ENCODE results near the gene TBC1D20. TPM values are rescaled to one million over a fixed set of nuclear protein-coding genes. Genes with fewer than 3 reads are reported as not detected.

TBC1D20 gene
- total RNA-seq, 1 experiment from 2014 or later: 35.8 TPM

DNA sequence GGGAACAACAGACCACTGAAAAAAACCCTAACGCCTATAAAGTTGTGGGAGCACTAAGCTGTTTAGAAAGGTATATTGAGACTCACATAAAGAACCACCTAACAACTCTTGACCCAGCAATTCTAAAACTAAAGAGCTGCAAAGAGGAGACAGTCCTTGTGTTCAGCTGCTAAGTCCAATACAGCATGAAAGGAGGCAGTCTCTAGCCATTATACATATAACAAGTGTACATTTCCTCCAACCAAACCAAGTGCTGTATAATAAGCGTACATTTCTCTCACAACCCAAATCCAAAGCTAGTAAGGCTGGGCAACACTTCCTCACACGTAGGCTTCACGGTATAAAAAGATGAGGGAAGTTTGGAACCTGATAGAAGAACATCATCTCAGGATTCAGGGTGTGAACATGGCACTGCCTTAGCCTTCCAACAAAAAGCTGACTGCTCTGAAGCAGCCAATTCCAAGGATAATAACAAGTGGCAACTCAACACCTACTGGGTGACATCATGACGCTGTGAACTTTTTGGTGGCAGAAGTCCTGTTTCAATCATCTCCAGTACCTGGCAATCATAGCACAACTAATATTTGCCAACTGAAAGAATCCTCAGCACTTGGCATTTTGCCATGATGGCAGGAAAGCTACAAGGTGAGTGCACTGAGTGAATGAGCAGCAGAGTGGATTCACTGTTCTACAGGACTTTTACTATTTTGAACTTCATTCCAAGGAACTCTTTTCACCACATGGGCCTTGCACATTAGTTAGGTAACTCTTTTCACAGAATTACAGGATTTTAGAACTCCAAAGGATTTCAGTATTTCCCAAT lies 16.6 kb downstream of the TBC1D20 start:
- H3K4me1 Mint-ChIP-seq (ENCODE audit: low read depth, unreplicated experiment): no peaks in the 10 kb centered on the region
- peaks cover 3% of the 10 kb centered on the region for H3K36me3 ChIP-seq (ENCODE audit: control insufficient read depth, insufficient read depth, low read length)
- no peaks in the 10 kb centered on the region for H3K9me3 Mint-ChIP-seq (ENCODE audit: unreplicated experiment)

DNA sequence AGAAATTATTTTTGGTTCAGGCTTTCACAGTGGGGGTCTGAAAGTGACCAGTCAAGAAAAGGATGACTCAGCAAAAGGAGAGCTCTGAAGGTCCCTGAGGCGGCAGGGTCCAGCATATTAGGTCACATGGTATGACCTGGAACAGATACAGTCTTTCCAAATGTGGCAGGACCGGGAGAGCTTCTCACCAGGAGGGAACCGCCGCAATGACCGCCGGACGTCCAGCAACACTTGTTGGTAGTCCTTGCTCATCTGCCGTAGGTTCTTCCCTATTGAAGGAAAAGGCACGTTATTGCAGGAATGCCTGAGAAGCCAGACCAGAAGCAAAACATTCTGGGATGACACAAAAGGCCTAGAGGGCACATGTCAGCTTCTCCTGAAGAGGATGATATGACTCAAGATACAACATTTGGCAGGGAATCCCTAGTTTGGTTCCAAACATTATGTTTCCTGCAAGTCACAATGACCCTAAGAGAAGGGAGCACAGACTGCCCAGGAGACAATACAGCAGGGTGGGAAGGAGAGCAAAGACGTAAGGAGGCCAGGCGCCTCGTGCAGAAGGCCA lies 17.4 kb downstream of the TBC1D20 start:
- ChIA-PET POLR2A (no interaction called here), CTCF (interaction anchor here (2.5 kb wide), 1 partner anchor 13 kb away, joined by 5 read pairs; no protein-coding TSS in a partner anchor)
- no peaks in the 10 kb centered on the region for H3K4me1 Mint-ChIP-seq (ENCODE audit: low read depth, unreplicated experiment)
- Histone ChIP-seq H3K4me1 (no peaks in the 10 kb centered on the region), H3K4me3 (ENCODE audit: low read depth, low read length) (no peak overlapping the region), H3K36me3 (ENCODE audit: control insufficient read depth, insufficient read depth, low read length) (peaks cover 4% of the 10 kb centered on the region), H3K9me3 (no peaks in the 10 kb centered on the region), H3K27me3 (replicated peaks; ENCODE audit: control insufficient read depth, insufficient read depth, low read length) (no peaks in the 10 kb centered on the region)
- intact Hi-C loops (cut with micrococcal nuclease; ENCODE audit: unreplicated experiment): no loop called here
- H3K4me3 Mint-ChIP-seq (ENCODE audit: unreplicated experiment): no peak overlapping the region
- no peaks in the 10 kb centered on the region for H3K27me3 Mint-ChIP-seq (ENCODE audit: insufficient read depth, unreplicated experiment)
- H3K9me3 Mint-ChIP-seq (ENCODE audit: unreplicated experiment): no peaks in the 10 kb centered on the region
- peak overlapping the region; percentile 47 for H3K27ac Mint-ChIP-seq (ENCODE audit: unreplicated experiment)
- peaks cover 90% of the 10 kb centered on the region for H3K36me3 Mint-ChIP-seq (ENCODE audit: insufficient read depth, unreplicated experiment)
- no TSS peak for BruUV-seq (replicated peaks)
- TF ChIP-seq, protein P1, sequence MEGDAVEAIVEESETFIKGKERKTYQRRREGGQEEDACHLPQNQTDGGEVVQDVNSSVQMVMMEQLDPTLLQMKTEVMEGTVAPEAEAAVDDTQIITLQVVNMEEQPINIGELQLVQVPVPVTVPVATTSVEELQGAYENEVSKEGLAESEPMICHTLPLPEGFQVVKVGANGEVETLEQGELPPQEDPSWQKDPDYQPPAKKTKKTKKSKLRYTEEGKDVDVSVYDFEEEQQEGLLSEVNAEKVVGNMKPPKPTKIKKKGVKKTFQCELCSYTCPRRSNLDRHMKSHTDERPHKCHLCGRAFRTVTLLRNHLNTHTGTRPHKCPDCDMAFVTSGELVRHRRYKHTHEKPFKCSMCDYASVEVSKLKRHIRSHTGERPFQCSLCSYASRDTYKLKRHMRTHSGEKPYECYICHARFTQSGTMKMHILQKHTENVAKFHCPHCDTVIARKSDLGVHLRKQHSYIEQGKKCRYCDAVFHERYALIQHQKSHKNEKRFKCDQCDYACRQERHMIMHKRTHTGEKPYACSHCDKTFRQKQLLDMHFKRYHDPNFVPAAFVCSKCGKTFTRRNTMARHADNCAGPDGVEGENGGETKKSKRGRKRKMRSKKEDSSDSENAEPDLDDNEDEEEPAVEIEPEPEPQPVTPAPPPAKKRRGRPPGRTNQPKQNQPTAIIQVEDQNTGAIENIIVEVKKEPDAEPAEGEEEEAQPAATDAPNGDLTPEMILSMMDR (IDR thresholded peaks at IDR 0.05; ENCODE audit: insufficient read depth in 1 of 2, low read depth in 1 of 2, low read length in 1 of 2, severe bottlenecking in 1 of 2, unreplicated experiment in 1 of 2): no peak
- DNase-seq: no peak

More for the DNA sequence above, 16.6 kb downstream of the TBC1D20 start:
- Mint-ChIP-seq H3K27me3 (ENCODE audit: insufficient read depth, unreplicated experiment) (no peaks in the 10 kb centered on the region), H3K4me3 (ENCODE audit: unreplicated experiment) (no peak overlapping the region), H3K27ac (ENCODE audit: unreplicated experiment) (no peak overlapping the region), H3K36me3 (ENCODE audit: insufficient read depth, unreplicated experiment) (peaks cover 83% of the 10 kb centered on the region)
- BruUV-seq (replicated peaks): no TSS peak
- Histone ChIP-seq H3K27me3 (replicated peaks; ENCODE audit: control insufficient read depth, insufficient read depth, low read length) (no peaks in the 10 kb centered on the region), H3K4me1 (no peaks in the 10 kb centered on the region), H3K4me3 (ENCODE audit: low read depth, low read length) (no peak overlapping the region), H3K9me3 (no peaks in the 10 kb centered on the region)
- TF ChIP-seq, protein P1 (IDR thresholded peaks at IDR 0.05; ENCODE audit: insufficient read depth in 1 of 2, low read depth in 1 of 2, low read length in 1 of 2, severe bottlenecking in 1 of 2, unreplicated experiment in 1 of 2): no peak
- no peak for DNase-seq
- intact Hi-C loops (cut with micrococcal nuclease; ENCODE audit: unreplicated experiment): no loop called here
- CTCF ChIA-PET: interaction anchor here (0.6 to 2.5 kb wide), 2 partner anchors 14 to 74 kb away, joined by 4 to 5 read pairs; no protein-coding TSS in a partner anchor
- POLR2A ChIA-PET: interaction anchor here (0.6 kb wide), 1 partner anchor 38 kb away, joined by 3 read pairs; no protein-coding TSS in a partner anchor

DNA sequence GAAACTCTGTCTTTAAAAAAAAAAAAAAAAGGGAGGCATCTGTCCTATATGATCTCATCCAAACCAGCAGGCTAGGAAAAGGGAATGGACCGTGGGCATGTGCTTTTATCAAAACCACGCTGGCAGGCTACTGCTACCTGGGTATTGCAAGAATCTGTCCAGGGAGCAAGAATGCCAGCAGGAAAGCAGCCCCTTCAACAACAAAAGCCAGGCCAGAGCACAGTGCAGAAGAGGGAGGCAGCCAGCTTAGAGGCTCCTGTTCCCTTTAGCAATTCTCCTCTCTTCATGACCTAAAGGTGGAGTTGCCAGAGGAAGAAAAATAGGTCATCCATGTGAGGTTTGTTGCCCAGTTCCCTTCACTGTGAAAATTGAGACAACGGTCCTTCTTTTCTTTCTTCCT lies 18.2 kb downstream of the TBC1D20 start:
- ChIA-PET POLR2A (no interaction called here), CTCF (interaction anchor here (2.5 kb wide), 1 partner anchor 13 kb away, joined by 5 read pairs; no protein-coding TSS in a partner anchor)
- Histone ChIP-seq H3K4me1 (no peaks in the 10 kb centered on the region), H3K4me3 (ENCODE audit: low read depth, low read length) (no peak overlapping the region), H3K9me3 (no peaks in the 10 kb centered on the region), H3K27me3 (replicated peaks; ENCODE audit: control insufficient read depth, insufficient read depth, low read length) (no peaks in the 10 kb centered on the region), H3K36me3 (ENCODE audit: control insufficient read depth, insufficient read depth, low read length) (peaks cover 5% of the 10 kb centered on the region)
- intact Hi-C loops (cut with micrococcal nuclease; ENCODE audit: unreplicated experiment): no loop called here
- Mint-ChIP-seq H3K4me3 (ENCODE audit: unreplicated experiment) (no peak overlapping the region), H3K27ac (ENCODE audit: unreplicated experiment) (no peak overlapping the region), H3K9me3 (ENCODE audit: unreplicated experiment) (no peaks in the 10 kb centered on the region), H3K36me3 (ENCODE audit: insufficient read depth, unreplicated experiment) (peaks cover 92% of the 10 kb centered on the region), H3K4me1 (ENCODE audit: low read depth, unreplicated experiment) (no peaks in the 10 kb centered on the region), H3K27me3 (ENCODE audit: insufficient read depth, unreplicated experiment) (no peaks in the 10 kb centered on the region)
- TF ChIP-seq, protein P1 (IDR thresholded peaks at IDR 0.05; ENCODE audit: insufficient read depth in 1 of 2, low read depth in 1 of 2, low read length in 1 of 2, severe bottlenecking in 1 of 2, unreplicated experiment in 1 of 2): no peak
- BruUV-seq (replicated peaks): TSS peak; percentile 17
- DNase-seq: no peak

Measured in Caco-2 (cell line).